Measurements from ENCODE around the gene REV3L. TPM values are rescaled to one million over a fixed set of nuclear protein-coding genes. Genes with fewer than 3 reads are reported as not detected.
A peak's percentile ranks its signal among the peaks of the same experiment; 100 is the strongest.

Gene REV3L
- polyA plus RNA-seq, 1 of the 3 experiments (the other 2 are of a cell fraction): 7.3 TPM

DNA sequence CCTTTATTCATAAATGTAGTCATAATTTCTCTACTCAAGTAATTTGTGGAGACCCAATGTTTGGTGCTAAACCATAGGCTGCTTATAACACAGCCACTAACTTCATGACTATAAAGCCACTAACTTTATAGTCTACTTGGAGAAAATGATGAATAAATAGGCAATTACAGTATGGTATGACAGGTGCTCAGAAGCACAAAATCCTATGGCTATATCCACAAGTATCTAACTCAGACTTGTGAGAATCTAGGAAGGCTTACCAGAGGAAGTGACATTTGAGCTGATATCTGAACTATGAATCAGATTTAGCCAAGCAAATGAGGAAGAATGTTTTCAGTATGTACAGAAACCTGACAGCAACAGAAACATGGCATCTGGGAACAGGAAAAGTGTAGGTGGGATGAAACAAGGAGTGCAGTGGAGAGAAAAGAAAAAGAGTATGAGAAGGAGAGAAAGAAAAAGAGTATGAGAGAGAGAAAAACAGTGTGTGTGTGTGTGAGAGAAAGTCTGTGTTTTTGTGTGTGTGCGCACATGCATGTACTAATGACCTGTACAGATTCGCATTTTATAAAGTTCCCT, 59.9 kb downstream of the REV3L start:
- DNase-seq: no peak
- peaks cover 13 to 29% of the 10 kb centered on the region in 2 experiments; a peak in 3 of 4 replicates for H3K4me1 ChIP-seq (ENCODE audit: control insufficient read depth in 1 of 2, insufficient read depth in 2 of 2, low read depth in 1 of 2, low read length in 1 of 2)
- peak overlapping the region in 1 of 2 experiments; percentile 56; a peak in 2 of 4 replicates for H3K27ac ChIP-seq (ENCODE audit: low read depth in 2 of 2, low read length in 1 of 2)
- H3K4me3 ChIP-seq (ENCODE audit: low read depth in 2 of 2, low read length in 1 of 2): no peak overlapping the region
- no peaks in the 10 kb centered on the region for H3K27me3 ChIP-seq (ENCODE audit: insufficient read depth)
- no peak overlapping the region for H2AFZ ChIP-seq (ENCODE audit: low read depth)
- H3F3A ChIP-seq (replicated peaks; ENCODE audit: insufficient read depth): peaks cover 29% of the 10 kb centered on the region
- no peak overlapping the region for H3K9ac ChIP-seq
- no peaks in the 10 kb centered on the region for H3K9me2 ChIP-seq
- TF ChIP-seq TCF12 (IDR thresholded peaks at IDR 0.05): no peak
- TF ChIP-seq, protein P1, sequence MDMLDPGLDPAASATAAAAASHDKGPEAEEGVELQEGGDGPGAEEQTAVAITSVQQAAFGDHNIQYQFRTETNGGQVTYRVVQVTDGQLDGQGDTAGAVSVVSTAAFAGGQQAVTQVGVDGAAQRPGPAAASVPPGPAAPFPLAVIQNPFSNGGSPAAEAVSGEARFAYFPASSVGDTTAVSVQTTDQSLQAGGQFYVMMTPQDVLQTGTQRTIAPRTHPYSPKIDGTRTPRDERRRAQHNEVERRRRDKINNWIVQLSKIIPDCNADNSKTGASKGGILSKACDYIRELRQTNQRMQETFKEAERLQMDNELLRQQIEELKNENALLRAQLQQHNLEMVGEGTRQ (IDR thresholded peaks at IDR 0.05; ENCODE audit: borderline replicate concordance, low read depth, low read length): no peak
- no peak for TF ChIP-seq FOXM1 (IDR thresholded peaks at IDR 0.05; ENCODE audit: low read depth)
- TF ChIP-seq FOXJ3 (CRISPR knock-in tag; IDR thresholded peaks at IDR 0.05): no peak
- TF ChIP-seq RAD21 (IDR thresholded peaks at IDR 0.05; ENCODE audit: low read length): no peak
- no peak for TF ChIP-seq RCOR1 (IDR thresholded peaks at IDR 0.05; ENCODE audit: low read length)
- 61% methylated on average over 2 of the region's 2 CpGs for WGBS (ENCODE audit: low lambda C conversion rate)
- no peaks in the 10 kb centered on the region for H3K36me3 ChIP-seq (replicated peaks in 1 of 2; ENCODE audit: control insufficient read depth in 1 of 2, insufficient read depth in 2 of 2, low read length in 1 of 2)
- H3K4me2 ChIP-seq: peak overlapping the region; percentile 36; the same call in 1 of the 2 replicates
- H3K79me2 ChIP-seq (ENCODE audit: insufficient read depth): peaks cover 91% of the 10 kb centered on the region
- H3K9me3 ChIP-seq: 0 out of 2 replicates have a peak, but pooled peaks cover 2% of the 10 kb centered on the region
- ChIA-PET CTCF (no interaction called here), POLR2A (no interaction called here)
- H4K20me1 ChIP-seq (ENCODE audit: insufficient read depth): peaks cover 24% of the 10 kb centered on the region

DNA sequence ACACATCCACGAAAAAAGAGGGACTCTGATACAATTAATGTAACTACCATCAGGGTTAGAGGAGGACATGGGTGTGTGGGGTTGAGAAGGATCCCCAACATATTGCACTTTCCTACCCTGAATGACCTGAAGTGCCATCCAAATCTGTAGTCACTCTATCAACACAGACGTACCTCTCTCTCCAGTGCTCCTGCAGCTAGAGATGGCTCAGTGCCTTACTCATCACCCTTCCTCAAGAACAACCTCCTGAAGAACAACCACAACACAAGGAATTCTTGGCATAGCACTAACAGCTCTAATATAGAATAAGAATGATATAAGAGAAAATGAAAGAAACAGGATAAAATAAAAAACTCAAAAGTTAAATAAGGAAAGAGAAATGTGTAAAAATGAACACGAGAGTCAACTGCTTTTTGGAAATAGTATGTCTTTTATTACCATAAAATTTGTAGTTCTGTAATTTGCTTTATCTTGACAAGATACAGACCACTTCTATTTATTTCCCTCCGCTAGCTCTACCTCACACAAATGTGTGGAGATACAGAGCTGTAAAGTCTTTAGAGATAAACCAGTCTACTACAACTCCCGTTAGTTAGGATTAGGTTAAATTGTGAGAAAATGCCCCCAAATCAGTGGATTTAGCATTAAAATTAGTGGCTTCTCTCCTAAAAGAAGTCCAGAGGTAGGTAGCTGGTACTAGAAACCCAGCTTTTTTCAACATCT, 63.9 kb downstream of the REV3L start:
- Histone ChIP-seq H3K27ac (ENCODE audit: low read depth in 2 of 2, low read length in 1 of 2) (peak overlapping the region; percentile 36 to 85), H3F3A (replicated peaks; ENCODE audit: insufficient read depth) (peaks cover 11% of the 10 kb centered on the region), H3K9me2 (no peaks in the 10 kb centered on the region), H3K4me3 (ENCODE audit: low read depth in 2 of 2, low read length in 1 of 2) (no peak overlapping the region), H3K9ac (peak overlapping the region; percentile 20; the same call in 1 of the 2 replicates), H3K79me2 (ENCODE audit: insufficient read depth) (peaks cover 68% of the 10 kb centered on the region), H2AFZ (ENCODE audit: low read depth) (no peak overlapping the region), H3K4me2 (0 out of 2 replicates have a peak overlapping the region, but pooled peaks have one; percentile 22), H3K9me3 (no peaks in the 10 kb centered on the region), H3K27me3 (ENCODE audit: insufficient read depth) (no peaks in the 10 kb centered on the region), H4K20me1 (ENCODE audit: insufficient read depth) (peaks cover 14% of the 10 kb centered on the region; the same call in 1 of the 2 replicates), H3K36me3 (replicated peaks in 1 of 2; ENCODE audit: control insufficient read depth in 1 of 2, insufficient read depth in 2 of 2, low read length in 1 of 2) (peaks cover 8 to 9% of the 10 kb centered on the region in 2 experiments), H3K4me1 (ENCODE audit: control insufficient read depth in 1 of 2, insufficient read depth in 2 of 2, low read depth in 1 of 2, low read length in 1 of 2) (peaks cover 25 to 50% of the 10 kb centered on the region in 2 experiments; a peak in 3 of 4 replicates)
- POLR2A ChIA-PET: no interaction called here
- DNase-seq: no peak
- TF ChIP-seq MXI1 (IDR thresholded peaks at IDR 0.05; ENCODE audit: low read depth, low read length) (no peak), NFIC (IDR thresholded peaks at IDR 0.05; ENCODE audit: borderline replicate concordance) (peak; percentile 59), RFX5 (IDR thresholded peaks at IDR 0.05; ENCODE audit: low read length) (no peak), TCF12 (IDR thresholded peaks at IDR 0.05) (peak; percentile 44; the same call in 1 of the 2 replicates), EP300 (IDR thresholded peaks at IDR 0.05; ENCODE audit: borderline replicate concordance in 1 of 2, low read depth in 1 of 2, low read length in 1 of 2) (no peak), SIN3A (IDR thresholded peaks at IDR 0.05; ENCODE audit: borderline replicate concordance, low read depth, low read length) (no peak), FOXJ3 (CRISPR knock-in tag; IDR thresholded peaks at IDR 0.05) (no peak), GATA2 (CRISPR knock-in tag; IDR thresholded peaks at IDR 0.05) (peak; percentile 54; the same call in 1 of the 2 replicates), YY1 (IDR thresholded peaks at IDR 0.05; ENCODE audit: low read depth) (no peak), RCOR1 (IDR thresholded peaks at IDR 0.05; ENCODE audit: low read length) (no peak), JUND (IDR thresholded peaks at IDR 0.05) (peak; percentile 11; the same call in 1 of the 2 replicates), ELF1 (IDR thresholded peaks at IDR 0.05) (no peak), FOSL2 (IDR thresholded peaks at IDR 0.05; ENCODE audit: borderline replicate concordance, low read depth) (peak; percentile 40; the same call in 1 of the 2 replicates), NRF1 (IDR thresholded peaks at IDR 0.05; ENCODE audit: low read depth, low read length) (no peak)
- TF ChIP-seq, protein P2, sequence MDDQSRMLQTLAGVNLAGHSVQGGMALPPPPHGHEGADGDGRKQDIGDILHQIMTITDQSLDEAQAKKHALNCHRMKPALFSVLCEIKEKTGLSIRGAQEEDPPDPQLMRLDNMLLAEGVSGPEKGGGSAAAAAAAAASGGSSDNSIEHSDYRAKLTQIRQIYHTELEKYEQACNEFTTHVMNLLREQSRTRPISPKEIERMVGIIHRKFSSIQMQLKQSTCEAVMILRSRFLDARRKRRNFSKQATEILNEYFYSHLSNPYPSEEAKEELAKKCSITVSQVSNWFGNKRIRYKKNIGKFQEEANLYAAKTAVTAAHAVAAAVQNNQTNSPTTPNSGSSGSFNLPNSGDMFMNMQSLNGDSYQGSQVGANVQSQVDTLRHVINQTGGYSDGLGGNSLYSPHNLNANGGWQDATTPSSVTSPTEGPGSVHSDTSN (IDR thresholded peaks at IDR 0.05): peak; percentile 27; the same call in 1 of the 2 replicates
- 51% methylated on average over 5 of the region's 5 CpGs for WGBS (ENCODE audit: low lambda C conversion rate)
- CTCF ChIA-PET: no interaction called here
